Prostate gland (tissue), 2 donors: ENCODE results near the gene ZAR1L. TPM values are rescaled to one million over a fixed set of nuclear protein-coding genes. Genes with fewer than 3 reads are reported as not detected.

Experiments
- DNase-seq: peaks from one replicate; pipeline ENCODE4 v3.0.0-alpha.2; 2019; ENCODE audit warnings: low spot score
- H3K27ac ChIP-seq, 2 donors: fragments of 200-600 bp; sonication (generic); 2 replicates each; pipeline ENCODE4 v1.5.1; 2017 to 2019
- H3K27me3 ChIP-seq: fragments of 200-600 bp; sonication (generic); replicated peaks from 2 replicates; pipeline ENCODE4 v1.5.1; 2019; ENCODE audit not compliant: insufficient read depth
- H3K36me3 ChIP-seq, 2 donors: fragments of 200-600 bp; sonication (generic); 1 replicate in 1 of 2; 2 replicates in 1 of 2; pipeline versions ENCODE4 v1.5.1 to v1.8.1; 2017 to 2019
- H3K4me1 ChIP-seq: fragments of 200-600 bp; sonication (generic); replicated peaks from 2 replicates; pipeline ENCODE4 v1.5.1; 2019
- H3K4me3 ChIP-seq, 2 donors: fragments of 200-600 bp; sonication (generic); 2 replicates each; pipeline ENCODE4 v1.5.1; 2017 to 2019
- H3K9me3 ChIP-seq: fragments of 200-600 bp; sonication (generic); 2 replicates; pipeline ENCODE4 v1.5.1; 2017
- CTCF ChIP-seq, 4 experiments: fragments of 200-600 bp in 2 of 4; fragments of 450-650 bp in 2 of 4; sonication (generic) in 2 of 4; IDR thresholded peaks; 1 replicate in 3 of 4; 2 replicates in 1 of 4; pipeline ENCODE4 v1.5.1; 2016 to 2019; ENCODE audit warnings: antibody characterized with exemption in 4 of 4, mild to moderate bottlenecking in 2 of 4, moderate library complexity in 2 of 4
- POLR2A ChIP-seq: fragments of 450-650 bp; IDR thresholded peaks from one replicate; pipeline ENCODE4 v1.6.1; 2016; ENCODE audit warnings: antibody characterized with exemption, mild to moderate bottlenecking
- POLR2AphosphoS5 ChIP-seq: sonication (generic); formaldehyde crosslinking; IDR thresholded peaks from one replicate; pipeline ENCODE4 v1.6.1; 2017; ENCODE audit warnings: antibody characterized with exemption
- WGBS: methylation state at CpG from one replicate; pipeline ENCODE4 v1.1.5; 2018; 5-methylcytosine and 5-hydroxymethylcytosine counted together
- intact Hi-C: fragments of 100-400 bp; cut with DNase I; formaldehyde crosslinking; loops from one replicate; pipeline ENCODE4 v1.14.2; 2022
- total RNA-seq, 2 donors: library from RNA; depleted of rRNA; stranded (reverse); fragments of >200 nt; gene quantifications; one replicate each; pipeline ENCODE4 v1.1.0, GENCODE V29; 2016

Gene ZAR1L
- total RNA-seq, 2 donors from 2014 or later = not detected

GRCh38 chr13:32302461-32302860, 12.7 kb downstream of the ZAR1L start:
- no peaks in the 10 kb centered on the region for H3K4me1 ChIP-seq
- H3K9me3 ChIP-seq = no peaks in the 10 kb centered on the region
- H3K4me3 ChIP-seq = no peak overlapping the region
- WGBS = 70% methylated on average over 2 of the region's 2 CpGs
- TF ChIP-seq CTCF (IDR thresholded peaks at IDR 0.05) = no peak
- no peak for TF ChIP-seq POLR2AphosphoS5
- TF ChIP-seq POLR2A = no peak
- H3K36me3 ChIP-seq = no peaks in the 10 kb centered on the region
- intact Hi-C loops = no loop called here
- H3K27me3 ChIP-seq = no peaks in the 10 kb centered on the region
- no peak overlapping the region for H3K27ac ChIP-seq
- DNase-seq = no peak

GRCh38 chr13:32300920-32301319, 14.2 kb downstream of the ZAR1L start:
- H3K27ac ChIP-seq = no peak overlapping the region
- H3K27me3 ChIP-seq = no peaks in the 10 kb centered on the region
- no peak overlapping the region for H3K4me3 ChIP-seq
- WGBS = 86% methylated on average over 1 of the region's 1 CpG
- no peak for DNase-seq
- H3K36me3 ChIP-seq = no peaks in the 10 kb centered on the region
- intact Hi-C loops = no loop called here
- no peaks in the 10 kb centered on the region for H3K4me1 ChIP-seq
- no peak for TF ChIP-seq CTCF (IDR thresholded peaks at IDR 0.05)
- no peak for TF ChIP-seq POLR2AphosphoS5
- TF ChIP-seq POLR2A = no peak
- H3K9me3 ChIP-seq = no peaks in the 10 kb centered on the region

- intact Hi-C loops = no loop called here
- Histone ChIP-seq H3K4me1 (no peaks in the 10 kb centered on the region), H3K27me3 (no peaks in the 10 kb centered on the region), H3K36me3 (no peaks in the 10 kb centered on the region), H3K27ac (no peak overlapping the region), H3K9me3 (no peaks in the 10 kb centered on the region), H3K4me3 (no peak overlapping the region)
- no peak for TF ChIP-seq POLR2AphosphoS5
- TF ChIP-seq POLR2A = no peak
- TF ChIP-seq CTCF (IDR thresholded peaks at IDR 0.05) = no peak
- WGBS = 66% methylated on average over 8 of the region's 8 CpGs
- DNase-seq = no peak
Observed at GRCh38 chr13:32300406-32300805, 14.8 kb downstream of the ZAR1L start.

- intact Hi-C loops = no loop called here
Observed at GRCh38 chr13:32299893-32300292, 15.3 kb downstream of the ZAR1L start.

More at GRCh38 chr13:32299893-32300292, 15.3 kb downstream of the ZAR1L start:
- Histone ChIP-seq H3K4me1 (no peaks in the 10 kb centered on the region), H3K9me3 (no peaks in the 10 kb centered on the region), H3K27me3 (no peaks in the 10 kb centered on the region), H3K4me3 (no peak overlapping the region), H3K36me3 (no peaks in the 10 kb centered on the region), H3K27ac (no peak overlapping the region)
- TF ChIP-seq POLR2AphosphoS5 (no peak), POLR2A (no peak), CTCF (IDR thresholded peaks at IDR 0.05) (no peak)
- 78% methylated on average over 4 of the region's 4 CpGs for WGBS
- DNase-seq = no peak
